Measurements from ENCODE around the gene KRT85.

The KRT85 gene

GRCh38 chr12:52402377-52402776 lies 35.1 kb upstream of the KRT85 start:
- no peak for TF ChIP-seq ZNF274 (IDR thresholded peaks at IDR 0.05; ENCODE audit: low read depth, low read length)
- H3K4me3 ChIP-seq (ENCODE audit: low read length) = no peak overlapping the region

GRCh38 chr12:52401926-52402325 lies 34.6 kb upstream of the KRT85 start:
- no peak for TF ChIP-seq ZNF274 (IDR thresholded peaks at IDR 0.05; ENCODE audit: low read depth, low read length)
- H3K4me3 ChIP-seq (ENCODE audit: low read length) = no peak overlapping the region

GRCh38 chr12:52401526-52401925 lies 34.2 kb upstream of the KRT85 start:
- no peak for TF ChIP-seq ZNF274 (IDR thresholded peaks at IDR 0.05; ENCODE audit: low read depth, low read length)
- H3K4me3 ChIP-seq (ENCODE audit: low read length) = no peak overlapping the region

- H3K4me3 ChIP-seq (ENCODE audit: low read length) = no peak overlapping the region
- no peak for TF ChIP-seq ZNF274 (IDR thresholded peaks at IDR 0.05; ENCODE audit: low read depth, low read length)
Observed at GRCh38 chr12:52400906-52401305, 33.6 kb upstream of the KRT85 start.

- H3K4me3 ChIP-seq (ENCODE audit: low read length) = no peak overlapping the region
- TF ChIP-seq ZNF274 (IDR thresholded peaks at IDR 0.05; ENCODE audit: low read depth, low read length) = no peak
Observed at GRCh38 chr12:52399756-52400155, 32.5 kb upstream of the KRT85 start.

GRCh38 chr12:52398176-52398575 lies 30.9 kb upstream of the KRT85 start:
- no peak for TF ChIP-seq ZNF274 (IDR thresholded peaks at IDR 0.05; ENCODE audit: low read depth, low read length)
- no peak overlapping the region for H3K4me3 ChIP-seq (ENCODE audit: low read length)

- TF ChIP-seq ZNF274 (IDR thresholded peaks at IDR 0.05; ENCODE audit: low read depth, low read length) = no peak
- H3K4me3 ChIP-seq (ENCODE audit: low read length) = no peak overlapping the region
Observed at GRCh38 chr12:52396656-52397055, 29.4 kb upstream of the KRT85 start.

GRCh38 chr12:52395761-52396434 lies 28.6 kb upstream of the KRT85 start:
- no peak for TF ChIP-seq ZNF274 (IDR thresholded peaks at IDR 0.05; ENCODE audit: low read depth, low read length)
- no peak overlapping the region for H3K4me3 ChIP-seq (ENCODE audit: low read length)

GRCh38 chr12:52394836-52395405 lies 27.6 kb upstream of the KRT85 start:
- H3K4me3 ChIP-seq (ENCODE audit: low read length) = no peak overlapping the region
- TF ChIP-seq ZNF274 (IDR thresholded peaks at IDR 0.05; ENCODE audit: low read depth, low read length) = no peak

GRCh38 chr12:52392465-52393007 lies 25.3 kb upstream of the KRT85 start:
- no peak for TF ChIP-seq ZNF274 (IDR thresholded peaks at IDR 0.05; ENCODE audit: low read depth, low read length)
- H3K4me3 ChIP-seq (ENCODE audit: low read length) = no peak overlapping the region

GRCh38 chr12:52391618-52392002 lies 24.3 kb upstream of the KRT85 start:
- no peak overlapping the region for H3K4me3 ChIP-seq (ENCODE audit: low read length)
- no peak for TF ChIP-seq ZNF274 (IDR thresholded peaks at IDR 0.05; ENCODE audit: low read depth, low read length)

- H3K4me3 ChIP-seq (ENCODE audit: low read length) = no peak overlapping the region
- no peak for TF ChIP-seq ZNF274 (IDR thresholded peaks at IDR 0.05; ENCODE audit: low read depth, low read length)
Observed at GRCh38 chr12:52390739-52391617, 23.7 kb upstream of the KRT85 start.

GRCh38 chr12:52389313-52390207 lies 22.3 kb upstream of the KRT85 start:
- no peak for TF ChIP-seq ZNF274 (IDR thresholded peaks at IDR 0.05; ENCODE audit: low read depth, low read length)
- no peak overlapping the region for H3K4me3 ChIP-seq (ENCODE audit: low read length)

- no peak overlapping the region for H3K4me3 ChIP-seq (ENCODE audit: low read length)
- TF ChIP-seq ZNF274 (IDR thresholded peaks at IDR 0.05; ENCODE audit: low read depth, low read length) = no peak
Observed at GRCh38 chr12:52387859-52388258, 20.6 kb upstream of the KRT85 start.

Measured in GM08714 (cell line).